ENCODE data around the gene OR10X1. TPM values are rescaled to one million over a fixed set of nuclear protein-coding genes. Genes with fewer than 3 reads are reported as not detected.

OR10X1 gene
- total RNA-seq, 2 donors from 2014 or later = not detected

- H3K9me3 ChIP-seq = peaks cover 4 to 12% of the 10 kb centered on the region in 2 donors
- no peak overlapping the region for H3K27ac ChIP-seq
- H3K27me3 ChIP-seq = no peaks in the 10 kb centered on the region
- H3K36me3 ChIP-seq = no peaks in the 10 kb centered on the region
- H3K4me1 ChIP-seq = no peaks in the 10 kb centered on the region
- no peak for DNase-seq (ENCODE audit: low spot score)
- no peak for TF ChIP-seq CTCF (IDR thresholded peaks at IDR 0.05)
- H3K4me3 ChIP-seq = no peak overlapping the region
These were observed 7.2 kb upstream of the OR10X1 start for GRCh38 chr1:158586942-158587341.

GRCh38 chr1:158583962-158584361 lies 4.3 kb upstream of the OR10X1 start:
- H3K9me3 ChIP-seq = peaks cover 4 to 11% of the 10 kb centered on the region in 2 donors
- no peak overlapping the region for H3K27ac ChIP-seq
- H3K27me3 ChIP-seq = no peaks in the 10 kb centered on the region
- no peaks in the 10 kb centered on the region for H3K4me1 ChIP-seq
- no peak for DNase-seq (ENCODE audit: low spot score)
- TF ChIP-seq CTCF (IDR thresholded peaks at IDR 0.05) = no peak
- H3K4me3 ChIP-seq = no peak overlapping the region
- no peaks in the 10 kb centered on the region for H3K36me3 ChIP-seq

GRCh38 chr1:158577561-158577960 lies 2.1 kb downstream of the OR10X1 start:
- no peak for TF ChIP-seq CTCF (IDR thresholded peaks at IDR 0.05)
- no peaks in the 10 kb centered on the region for H3K4me1 ChIP-seq
- H3K4me3 ChIP-seq = no peak overlapping the region
- no peaks in the 10 kb centered on the region for H3K9me3 ChIP-seq
- H3K27me3 ChIP-seq = no peaks in the 10 kb centered on the region
- H3K36me3 ChIP-seq = no peaks in the 10 kb centered on the region
- H3K27ac ChIP-seq = no peak overlapping the region
- DNase-seq (ENCODE audit: low spot score) = no peak

- Histone ChIP-seq H3K27me3 (no peaks in the 10 kb centered on the region), H3K27ac (no peak overlapping the region), H3K4me3 (no peak overlapping the region), H3K9me3 (no peaks in the 10 kb centered on the region), H3K36me3 (no peaks in the 10 kb centered on the region), H3K4me1 (no peaks in the 10 kb centered on the region)
- no peak for DNase-seq (ENCODE audit: low spot score)
- TF ChIP-seq CTCF (IDR thresholded peaks at IDR 0.05) = no peak
These were observed 7.5 kb downstream of the OR10X1 start for GRCh38 chr1:158572226-158572625.

- no peaks in the 10 kb centered on the region for H3K4me1 ChIP-seq
These were observed 9.2 kb downstream of the OR10X1 start, which contains the start of gene OR6P1 for GRCh38 chr1:158570480-158570879. TSS of gene OR6P1 (minus strand) at chr1:158570580. CDS start at chr1:158563604, 6,976 bp downstream.

More at GRCh38 chr1:158570480-158570879, 9.2 kb downstream of the OR10X1 start, which contains the start of gene OR6P1:
- Histone ChIP-seq H3K36me3 (no peaks in the 10 kb centered on the region), H3K9me3 (no peaks in the 10 kb centered on the region), H3K27ac (no peak within 1 kb of the TSS), H3K4me3 (no peak within 1 kb of the TSS), H3K27me3 (no peaks in the 10 kb centered on the region)
- no peak for DNase-seq (ENCODE audit: low spot score)
- no peak for TF ChIP-seq CTCF (IDR thresholded peaks at IDR 0.05)
